HCT116 (cell line): ENCODE data around the gene PSMC5. TPM values are rescaled to one million over a fixed set of nuclear protein-coding genes. Genes with fewer than 3 reads are reported as not detected.

Source experiments
- ATAC-seq: fragments of 200-7000 bp; cut with Tn5 transposase; 2 replicates; pipeline ENCODE4 v1.9.1; 2020; ENCODE audit warnings: mild to moderate bottlenecking, moderate library complexity
- BruUV-seq: library from RNA; stranded (reverse); fragments of 400-500 nt; replicated peaks from 2 replicates; lab custom pipeline; 2021; lab: Mats Ljungman, UMichigan
- CTCF ChIA-PET: fragments of 300-600 bp; sonication (Branson Sonifier 250); formaldehyde crosslinking; loops from one replicate; lab custom pipeline; 2021; ENCODE audit warnings: antibody characterized with exemption; lab: Charles Lee
- POLR2A ChIA-PET: fragments of 300-600, 350-600 bp; sonication (Branson Sonifier 250); formaldehyde crosslinking; loops from one replicate; lab custom pipeline; 2021; ENCODE audit warnings: antibody characterized with exemption; lab: Charles Lee
- RAD21 ChIA-PET, 2 experiments: fragments of 300-600 bp; sonication (Branson Sonifier 250); formaldehyde crosslinking; loops; one replicate each; lab custom pipeline; 2023; ENCODE audit warnings: low total read pairs in 2 of 2; ENCODE audit not compliant: uncharacterized antibody in 2 of 2, unreplicated experiment in 2 of 2, low non-redundant PET in 1 of 2; lab: Charles Lee
- DNase-seq: peaks from one replicate; pipeline ENCODE4 v3.0.0-alpha.2; 2010; ENCODE audit warnings: low read depth, low spot score
- H2AFZ ChIP-seq: fragments of 200-600 bp; shearing (Covaris generic), sonication (generic); 2 replicates; pipeline ENCODE4 v1.6.1; 2017; ENCODE audit warnings: low read depth, mixed run types, mixed read lengths, antibody characterized with exemption, low read length; ENCODE audit not compliant: poor library complexity, severe bottlenecking
- H3K27ac ChIP-seq: 2 replicates; pipeline ENCODE4 v1.5.1; 2012; ENCODE audit warnings: low read depth, low read length
- H3K27me3 ChIP-seq: fragments of 200-600 bp; sonication (generic); 2 replicates; pipeline ENCODE4 v1.6.1; 2016; ENCODE audit warnings: mixed run types, low read length, mixed read lengths; ENCODE audit not compliant: insufficient read depth
- H3K36me3 ChIP-seq, 2 experiments: fragments of 200-500 bp in 1 of 2; fragments of 200-600 bp in 1 of 2; sonication (Bioruptor generic) in 1 of 2; sonication (generic) in 1 of 2; 2 replicates each; pipeline versions ENCODE4 v1.5.1 to v1.6.1; 2014 to 2016; ENCODE audit warnings: low read length in 2 of 2, inconsistent platforms in 1 of 2, mixed read lengths in 1 of 2, mixed run types in 1 of 2; ENCODE audit not compliant: insufficient read depth in 2 of 2, control insufficient read depth in 1 of 2
- H3K4me1 ChIP-seq, 2 experiments: fragments of 200-600 bp in 1 of 2; sonication (generic) in 1 of 2; 2 replicates each; pipeline versions ENCODE4 v1.5.1 to v1.6.1; 2012 to 2017; ENCODE audit warnings: low read length in 2 of 2, inconsistent platforms in 1 of 2, mild to moderate bottlenecking in 1 of 2, mixed read lengths in 1 of 2, mixed run types in 1 of 2, moderate library complexity in 1 of 2; ENCODE audit not compliant: insufficient read depth in 2 of 2, control insufficient read depth in 1 of 2
- H3K4me2 ChIP-seq: fragments of 200-600 bp; sonication (generic); 2 replicates; pipeline ENCODE4 v1.6.1; 2017; ENCODE audit warnings: mixed run types, low read length, mixed read lengths
- H3K4me3 ChIP-seq, 2 experiments: fragments of 200-600 bp in 1 of 2; sonication (generic) in 1 of 2; replicated peaks in 1 of 2; 2 replicates each; pipeline ENCODE4 v1.5.1; 2011 to 2016; ENCODE audit warnings: low read length in 2 of 2, control low read depth in 1 of 2, low read depth in 1 of 2, mild to moderate bottlenecking in 1 of 2, mixed read lengths in 1 of 2, mixed run types in 1 of 2
- H3K79me2 ChIP-seq: fragments of 200-600 bp; sonication (generic); 2 replicates; pipeline ENCODE4 v1.6.1; 2017; ENCODE audit warnings: mild to moderate bottlenecking, mixed run types, low read length, moderate library complexity, mixed read lengths; ENCODE audit not compliant: insufficient read depth
- H3K9ac ChIP-seq: fragments of 200-600 bp; sonication (generic); 2 replicates; pipeline ENCODE4 v1.6.1; 2016; ENCODE audit warnings: low read length, mixed read lengths
- H3K9me2 ChIP-seq: fragments of 200-600 bp; sonication (generic), shearing (Covaris generic); 2 replicates; pipeline ENCODE4 v1.6.1; 2017; ENCODE audit warnings: mixed run types, mild to moderate bottlenecking, moderate library complexity; ENCODE audit not compliant: insufficient read depth
- H3K9me3 ChIP-seq, 2 experiments: fragments of 200-500 bp in 1 of 2; fragments of 200-600 bp in 1 of 2; sonication (Bioruptor generic) in 1 of 2; sonication (generic) in 1 of 2; 2 replicates each; pipeline ENCODE4 v1.6.1; 2014 to 2017; ENCODE audit warnings: low read length in 2 of 2, mixed read lengths in 2 of 2, inconsistent platforms in 1 of 2, low read depth in 1 of 2, mild to moderate bottlenecking in 1 of 2, mixed run types in 1 of 2, moderate library complexity in 1 of 2; ENCODE audit not compliant: control insufficient read depth in 1 of 2, insufficient read depth in 1 of 2
- H4K20me1 ChIP-seq: fragments of 200-600 bp; sonication (generic), shearing (Covaris generic); 2 replicates; pipeline ENCODE4 v1.6.1; 2017; ENCODE audit warnings: mixed run types, mild to moderate bottlenecking, moderate library complexity; ENCODE audit not compliant: insufficient read depth
- ATF3 ChIP-seq: IDR thresholded peaks from 2 replicates; pipeline ENCODE4 v1.6.1; 2012
- CTCF ChIP-seq, 3 experiments: fragments of 200-600 bp in 1 of 3; sonication (generic) in 1 of 3; IDR thresholded peaks in 2 of 3; conservative IDR thresholded peaks in 1 of 3; 2 replicates each; pipeline ENCODE4 v1.5.1; 2012 to 2017; ENCODE audit warnings: low read depth in 2 of 3, low read length in 2 of 3, antibody characterized with exemption in 1 of 3, borderline replicate concordance in 1 of 3, control low read depth in 1 of 3, mild to moderate bottlenecking in 1 of 3, mixed read lengths in 1 of 3, mixed run types in 1 of 3, moderate library complexity in 1 of 3; ENCODE audit not compliant: insufficient read depth in 1 of 3
- SP1 ChIP-seq: IDR thresholded peaks from 2 replicates; pipeline ENCODE4 v1.6.1; 2012; ENCODE audit warnings: low read depth
- SRF ChIP-seq: IDR thresholded peaks from 2 replicates; pipeline ENCODE4 v1.6.1; 2012; ENCODE audit warnings: low read depth
- TCF7L2 ChIP-seq: IDR thresholded peaks from 2 replicates; pipeline ENCODE4 v1.7.0; 2011; ENCODE audit warnings: borderline replicate concordance, inconsistent platforms; ENCODE audit not compliant: insufficient read depth, insufficient read length; ENCODE audit errors: extremely low read depth
- ZFX ChIP-seq: fragments of 450-650 bp; IDR thresholded peaks from 2 replicates; pipeline ENCODE4 v1.6.1; 2017
- intact Hi-C: fragments of 100-400 bp; cut with micrococcal nuclease; formaldehyde crosslinking; loops from 2 replicates; pipeline ENCODE4 v1.10.0; 2022
- total RNA-seq: library from RNA; stranded (reverse); gene quantifications from one replicate; pipeline ENCODE4 v1.2.1, GENCODE V29; 2021; ENCODE audit not compliant: unreplicated experiment

PSMC5 gene
- total RNA-seq, 1 experiment from 2014 or later, result 193 TPM

- TF ChIP-seq ZFX, result no peak
These were observed 2.9 kb upstream of the PSMC5 start (continued) for GRCh38 chr17:63824362-63824761.

- ChIA-PET RAD21 (no interaction called here), POLR2A (interaction anchor here (1.2 to 4.3 kb wide), 2 partner anchors 17 to 53 kb away, joined by 5 to 16 read pairs; partner anchors contain the start of genes CCDC47 and DDX42), CTCF (interaction anchor here (1.0 to 1.7 kb wide), 2 partner anchors 8 to 40 kb away, joined by 3 to 6 read pairs; no protein-coding TSS in a partner anchor)
- H3K9ac ChIP-seq, result peak overlapping the region; percentile 88
- no peak for DNase-seq
- H3K36me3 ChIP-seq, result peaks cover 62 to 71% of the 10 kb centered on the region in 2 experiments
- peaks cover 4% of the 10 kb centered on the region; the same call in 1 of the 2 replicates for H4K20me1 ChIP-seq
- peak overlapping the region; percentile 81 to 85 for H3K4me3 ChIP-seq
- H3K27ac ChIP-seq, result peak overlapping the region; percentile 81
- TF ChIP-seq TCF7L2 (no peak), SRF (no peak), SP1 (no peak), CTCF (IDR thresholded peaks at IDR 0.05 in 2 of 3, conservative IDR thresholded peaks at IDR 0.05 in 1 of 3; ENCODE audit: borderline replicate concordance in 1 of 3, insufficient read depth in 1 of 3, low read depth in 2 of 3, low read length in 2 of 3) (peak in 1 of 3 experiments; percentile 8; a peak in 2 of 6 replicates), ATF3 (no peak)
- TSS peak; percentile 81 for BruUV-seq
- peaks cover 8 to 16% of the 10 kb centered on the region in 2 experiments for H3K4me1 ChIP-seq
- H3K79me2 ChIP-seq, result peaks cover 93% of the 10 kb centered on the region
- H3K4me2 ChIP-seq, result peak overlapping the region; percentile 84
- ATAC-seq, result peak; percentile 6
- H3K9me3 ChIP-seq, result no peaks in the 10 kb centered on the region
- H3K9me2 ChIP-seq, result no peaks in the 10 kb centered on the region
- H2AFZ ChIP-seq, result no peak overlapping the region
- H3K27me3 ChIP-seq, result no peaks in the 10 kb centered on the region
- intact Hi-C loops, result loop anchor here (1.0 to 5.0 kb wide), 3 partner anchors 13 to 129 kb away; partner anchors contain the start of gene CCDC47
These were observed 696 bp upstream of the PSMC5 start for GRCh38 chr17:63826468-63827001.
